GM08714 (cell line): ENCODE results near the gene EQTN.
"Not testable (repeated sequence)": the region's sequence is repeated elsewhere in the genome, so short reads cannot be mapped to it uniquely, and the experiment has no call there.

Experiments used
- H3K4me3 ChIP-seq: fragments of 200-500 bp; sonication (Bioruptor generic); 2 replicates; pipeline ENCODE4 v1.5.1; 2014; ENCODE audit warnings: mild to moderate bottlenecking, low read length, inconsistent platforms
- ZNF274 ChIP-seq: IDR thresholded peaks from 2 replicates; pipeline ENCODE4 v1.6.1; 2012; ENCODE audit warnings: mild to moderate bottlenecking, low read depth, low read length

The EQTN gene

GRCh38 chr9:27273186-27273585 lies 23.8 kb downstream of the EQTN start:
- no peak for TF ChIP-seq ZNF274
- H3K4me3 ChIP-seq = no peak overlapping the region

- no peak for TF ChIP-seq ZNF274
- H3K4me3 ChIP-seq = no peak overlapping the region
These were observed 24.8 kb downstream of the EQTN start for GRCh38 chr9:27272103-27272502.

DNA sequence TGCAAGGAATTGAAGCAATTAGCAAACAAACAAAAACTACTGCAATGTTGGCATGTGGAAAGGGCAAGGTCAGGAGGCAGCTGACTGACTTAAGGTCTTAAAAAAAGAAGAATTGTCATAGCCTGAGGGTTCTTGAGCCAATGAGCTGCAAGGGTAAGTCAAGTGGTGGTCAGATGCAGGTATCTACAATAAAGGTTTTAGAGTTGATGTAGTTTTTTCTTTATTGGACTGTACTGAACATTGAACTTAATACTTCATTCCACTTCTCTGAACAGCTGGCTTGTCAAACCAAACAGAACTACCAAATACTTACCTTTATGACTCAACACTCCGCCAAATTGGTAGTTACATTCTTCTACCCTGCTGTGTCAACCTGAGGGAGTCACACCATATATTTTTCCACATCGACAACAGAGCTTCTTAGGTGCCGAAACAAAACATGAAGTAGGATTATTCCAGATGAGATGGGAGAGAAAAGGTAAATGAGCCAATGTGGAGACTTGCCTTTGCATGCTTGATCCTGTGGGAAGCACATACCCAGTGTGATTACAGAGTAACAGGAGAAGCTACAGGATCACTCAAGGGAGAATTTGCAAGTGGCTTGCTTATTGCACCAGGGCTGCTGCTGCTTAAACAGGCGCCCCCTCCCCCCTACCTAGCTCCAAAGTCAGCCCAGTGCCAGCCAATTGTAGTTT lies 35.3 kb downstream of the EQTN start:
- H3K4me3 ChIP-seq = no peak overlapping the region
- no peak for TF ChIP-seq ZNF274

GRCh38 chr9:27260789-27261516 lies 36.0 kb downstream of the EQTN start:
- no peak for TF ChIP-seq ZNF274
- no peak overlapping the region for H3K4me3 ChIP-seq

DNA sequence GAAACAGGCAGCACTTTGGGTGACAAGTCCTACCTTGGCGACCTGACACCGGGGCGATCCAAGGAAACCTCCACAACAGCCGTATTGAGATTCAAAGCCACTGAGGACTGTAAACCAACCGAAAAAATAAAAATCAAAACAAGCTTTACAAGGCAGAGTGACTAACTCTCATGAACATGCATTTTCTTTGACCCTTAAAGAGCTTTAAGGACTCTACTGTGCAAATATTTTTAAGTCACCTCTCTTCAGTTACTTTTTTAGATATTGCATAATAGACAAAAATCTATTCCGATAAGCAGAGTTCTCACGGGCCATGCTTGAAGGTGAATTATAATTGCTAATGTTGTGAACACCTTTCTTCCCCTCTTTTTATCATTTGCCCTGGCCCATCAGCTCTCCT lies 38.3 kb downstream of the EQTN start:
- H3K4me3 ChIP-seq = no peak overlapping the region
- TF ChIP-seq ZNF274 = no peak

GRCh38 chr9:27248702-27249101 lies 48.2 kb downstream of the EQTN start:
- no peak overlapping the region for H3K4me3 ChIP-seq
- TF ChIP-seq ZNF274 = no peak

GRCh38 chr9:27247756-27248155 lies 49.2 kb downstream of the EQTN start:
- no peak overlapping the region for H3K4me3 ChIP-seq
- no peak for TF ChIP-seq ZNF274

- H3K4me3 ChIP-seq = not testable (repeated sequence)
These were observed 57.3 kb downstream of the EQTN start for GRCh38 chr9:27239648-27240047.
